PC-9 (cell line): Measurements from ENCODE around the gene ATOH8.

ENCODE experiments used
- CTCF ChIP-seq: fragments of 200-600 bp; sonication (generic); conservative IDR thresholded peaks from 2 replicates; pipeline ENCODE4 v1.6.1; 2017; ENCODE audit warnings: mixed run types, antibody characterized with exemption, mild to moderate bottlenecking, moderate library complexity
- EZH2 ChIP-seq: fragments of 200-600 bp; sonication (generic); IDR thresholded peaks from 2 replicates; pipeline ENCODE4 v1.8.0; 2017; ENCODE audit warnings: antibody characterized with exemption, low read depth

GRCh38 chr2:85831735-85832134 is 77.9 kb downstream of the ATOH8 start:
- TF ChIP-seq EZH2 (no peak), CTCF (no peak)
